B cell (primary cell): ENCODE measurements around the gene PIK3C2G. TPM values are rescaled to one million over a fixed set of nuclear protein-coding genes. Genes with fewer than 3 reads are reported as not detected.

Source experiments
- ATAC-seq: fragments of 200-7000 bp; cut with Tn5 transposase; one replicate; pipeline ENCODE4 v1.10.0; 2021; ENCODE audit warnings: low read depth, mild to moderate bottlenecking, moderate number of reproducible peaks, moderate library complexity
- CTCF ChIA-PET: fragments of 350-600 bp; sonication (Branson Sonifier 250); formaldehyde crosslinking; loops from one replicate; lab custom pipeline; 2021; ENCODE audit warnings: antibody characterized with exemption, inconsistent platforms; lab: Charles Lee
- POLR2A ChIA-PET: fragments of 350-600 bp; sonication (Branson Sonifier 250); formaldehyde crosslinking; loops from one replicate; lab custom pipeline; 2021; ENCODE audit warnings: antibody characterized with exemption; lab: Charles Lee
- DNase-seq: peaks from one replicate; pipeline ENCODE4 v3.0.0; 2013
- H2AFZ ChIP-seq: 2 replicates; pipeline ENCODE4 v1.6.1; 2012; ENCODE audit warnings: mild to moderate bottlenecking, low read depth, low read length; ENCODE audit not compliant: insufficient read depth, poor library complexity, severe bottlenecking
- H3K27ac ChIP-seq, 2 donors: 1 replicate in 1 of 2; 2 replicates in 1 of 2; pipeline ENCODE4 v1.5.1; 2012 to 2013; ENCODE audit warnings: low read length in 2 of 2, mild to moderate bottlenecking in 2 of 2, moderate library complexity in 1 of 2
- H3K27me3 ChIP-seq, 4 experiments: fragments of 200-600 bp in 1 of 4; sonication (generic) in 1 of 4; replicated peaks in 1 of 4; 1 replicate in 2 of 4; 2 replicates in 2 of 4; pipeline versions ENCODE4 v1.6.1 to v1.7.0; 2013 to 2016; ENCODE audit warnings: low read length in 3 of 4, mild to moderate bottlenecking in 2 of 4, mixed read lengths in 1 of 4, moderate library complexity in 1 of 4; ENCODE audit not compliant: insufficient read depth in 4 of 4, control insufficient read depth in 3 of 4; ENCODE audit errors: control extremely low read depth in 1 of 4
- H3K36me3 ChIP-seq, 2 experiments: replicated peaks in 1 of 2; 1 replicate in 1 of 2; 2 replicates in 1 of 2; pipeline versions ENCODE4 v1.6.1 to v1.7.1; 2013; ENCODE audit warnings: low read length in 1 of 2; ENCODE audit not compliant: insufficient read depth in 2 of 2, control insufficient read depth in 1 of 2; ENCODE audit errors: control extremely low read depth in 1 of 2, extremely low read depth in 1 of 2
- H3K4me1 ChIP-seq, 2 donors: fragments of 200-600 bp in 1 of 2; sonication (generic) in 1 of 2; 1 replicate in 1 of 2; 2 replicates in 1 of 2; pipeline versions ENCODE4 v1.5.1 to v1.6.1; 2013 to 2017; ENCODE audit warnings: low read length in 2 of 2; ENCODE audit not compliant: control insufficient read depth in 2 of 2, insufficient read depth in 2 of 2
- H3K4me2 ChIP-seq: replicated peaks from 2 replicates; pipeline ENCODE3; 2012; ENCODE audit warnings: mild to moderate bottlenecking, low read depth, low read length; ENCODE audit not compliant: poor library complexity, severe bottlenecking
- H3K4me3 ChIP-seq, 5 experiments: fragments of 200-600 bp in 1 of 5; sonication (generic) in 1 of 5; 1 replicate in 3 of 5; 2 replicates in 2 of 5; pipeline versions ENCODE4 v1.5.1 to v1.7.0; 2011 to 2016; ENCODE audit warnings: low read length in 4 of 5, mild to moderate bottlenecking in 4 of 5, low read depth in 2 of 5, control low read depth in 1 of 5, moderate library complexity in 1 of 5; ENCODE audit not compliant: insufficient read depth in 1 of 5; ENCODE audit errors: control extremely low read depth in 1 of 5, extremely low read depth in 1 of 5
- H3K79me2 ChIP-seq: fragments of 200-600 bp; sonication (generic); one replicate; pipeline ENCODE4 v1.6.0; 2016; ENCODE audit warnings: low read length; ENCODE audit not compliant: control insufficient read depth, insufficient read depth
- H3K9ac ChIP-seq: fragments of 200-600 bp; sonication (generic); 2 replicates; pipeline ENCODE4 v1.6.1; 2017; ENCODE audit warnings: mild to moderate bottlenecking, low read length, moderate library complexity
- H3K9me3 ChIP-seq, 3 donors: one replicate each; pipeline versions ENCODE4 v1.6.1 to v1.7.1; 2013; ENCODE audit warnings: low read length in 2 of 3; ENCODE audit not compliant: control insufficient read depth in 2 of 3, insufficient read depth in 1 of 3; ENCODE audit errors: control extremely low read depth in 1 of 3
- H4K20me1 ChIP-seq: 2 replicates; pipeline ENCODE4 v1.6.0; 2012; ENCODE audit warnings: mild to moderate bottlenecking, low read length; ENCODE audit not compliant: insufficient read depth, control insufficient read depth, poor library complexity, severe bottlenecking
- H3K27ac Mint-ChIP-seq: one replicate; pipeline ENCODE4 v1.8.0; 2021; ENCODE audit warnings: mixed read lengths
- H3K27me3 Mint-ChIP-seq: one replicate; pipeline ENCODE4 v1.8.0; 2021; ENCODE audit warnings: mixed read lengths
- H3K4me1 Mint-ChIP-seq: one replicate; pipeline ENCODE4 v1.8.0; 2021; ENCODE audit warnings: mixed read lengths
- H3K4me3 Mint-ChIP-seq: one replicate; pipeline ENCODE4 v1.8.0; 2021; ENCODE audit warnings: mixed read lengths
- H3K9me3 Mint-ChIP-seq: one replicate; pipeline ENCODE4 v1.8.0; 2022; ENCODE audit warnings: mixed read lengths; ENCODE audit not compliant: insufficient read depth
- CTCF ChIP-seq: fragments of 200-600 bp; IDR thresholded peaks from one replicate; pipeline ENCODE4 v1.8.0; 2022; ENCODE audit warnings: antibody characterized with exemption, mild to moderate bottlenecking
- EZH2 ChIP-seq: IDR thresholded peaks from 2 replicates; pipeline ENCODE4 v1.6.1; 2012; ENCODE audit warnings: borderline replicate concordance, low read depth, mild to moderate bottlenecking, moderate library complexity, low read length; ENCODE audit not compliant: insufficient read depth, poor library complexity, severe bottlenecking
- whole genome bisulfite sequencing: methylation state at CpG from one replicate; pipeline ENCODE4 v1.1.5; 2013; ENCODE audit warnings: missing lambda C conversion rate; ENCODE audit not compliant: insufficient coverage; 5-methylcytosine and 5-hydroxymethylcytosine counted together
- intact Hi-C: fragments of 100-400 bp; cut with micrococcal nuclease; formaldehyde crosslinking; loops from one replicate; pipeline ENCODE4 v1.10.0; 2022
- polyA plus RNA-seq: library from polyadenylated mRNA; depleted of rRNA; stranded (reverse); fragments of >200 nt; gene quantifications from 2 replicates; pipeline ENCODE4 v1.2.3, GENCODE V29; 2012
- total RNA-seq, 2 donors: library from RNA; stranded (reverse); fragments of 120-200 nt in 1 of 2; gene quantifications; 1 replicate in 1 of 2; 2 replicates in 1 of 2; pipeline versions ENCODE4 v1.2.3 to v1.2.4, GENCODE V29; 2013 to 2022

The PIK3C2G gene
- total and polyA plus RNA-seq, 2 donors (not counting 1 experiment from before 2014, with no cell fraction given): not detected

- H3K27me3 ChIP-seq: no peaks in the 10 kb centered on the region
- DNase-seq (no peak), ATAC-seq (no peak)
- Mint-ChIP-seq H3K4me3 (no peak overlapping the region), H3K4me1 (no peaks in the 10 kb centered on the region), H3K9me3 (peaks cover 3% of the 10 kb centered on the region), H3K27me3 (no peaks in the 10 kb centered on the region), H3K27ac (no peak overlapping the region)
- H3K9me3 ChIP-seq: peaks cover 0 to 6% (median 0%) of the 10 kb centered on the region in 3 donors
- H3K27ac ChIP-seq: no peak overlapping the region
- POLR2A ChIA-PET: no interaction called here
- intact Hi-C loops: no loop called here
- no peak overlapping the region for H3K9ac ChIP-seq
- no peak overlapping the region for H3K4me2 ChIP-seq
- no peaks in the 10 kb centered on the region for H3K79me2 ChIP-seq
- no peak overlapping the region for H2AFZ ChIP-seq
- 80% methylated on average over 6 of the region's 7 CpGs for WGBS
- no peak for TF ChIP-seq EZH2
- TF ChIP-seq CTCF: no peak
- no peak overlapping the region for H3K4me3 ChIP-seq
- no peaks in the 10 kb centered on the region for H3K4me1 ChIP-seq
- H3K36me3 ChIP-seq: no peaks in the 10 kb centered on the region
- H4K20me1 ChIP-seq: no peaks in the 10 kb centered on the region
- CTCF ChIA-PET: no interaction called here
These were observed 340.6 kb downstream of the PIK3C2G start for GRCh38 chr12:18601962-18602361.

GRCh38 chr12:18612971-18613370 is 351.7 kb downstream of the PIK3C2G start:
- Histone ChIP-seq H3K4me1 (no peaks in the 10 kb centered on the region), H3K36me3 (no peaks in the 10 kb centered on the region), H3K9me3 (no peaks in the 10 kb centered on the region), H3K9ac (no peak overlapping the region), H3K4me3 (no peak overlapping the region), H3K4me2 (no peak overlapping the region), H2AFZ (no peak overlapping the region), H3K27me3 (no peaks in the 10 kb centered on the region), H4K20me1 (no peaks in the 10 kb centered on the region), H3K79me2 (no peaks in the 10 kb centered on the region), H3K27ac (no peak overlapping the region)
- peaks cover 2% of the 10 kb centered on the region for H3K9me3 Mint-ChIP-seq
- WGBS: 100% methylated on average over 1 of the region's 2 CpGs
- TF ChIP-seq CTCF (no peak), EZH2 (no peak)
- H3K27ac Mint-ChIP-seq: no peak overlapping the region
- intact Hi-C loops: no loop called here
- no peaks in the 10 kb centered on the region for H3K4me1 Mint-ChIP-seq
- no peak for ATAC-seq
- CTCF ChIA-PET: no interaction called here
- DNase-seq: no peak
- no peak overlapping the region for H3K4me3 Mint-ChIP-seq
- H3K27me3 Mint-ChIP-seq: no peaks in the 10 kb centered on the region
- POLR2A ChIA-PET: no interaction called here
